ENCODE measurements around the gene HMG20B.

DNA sequence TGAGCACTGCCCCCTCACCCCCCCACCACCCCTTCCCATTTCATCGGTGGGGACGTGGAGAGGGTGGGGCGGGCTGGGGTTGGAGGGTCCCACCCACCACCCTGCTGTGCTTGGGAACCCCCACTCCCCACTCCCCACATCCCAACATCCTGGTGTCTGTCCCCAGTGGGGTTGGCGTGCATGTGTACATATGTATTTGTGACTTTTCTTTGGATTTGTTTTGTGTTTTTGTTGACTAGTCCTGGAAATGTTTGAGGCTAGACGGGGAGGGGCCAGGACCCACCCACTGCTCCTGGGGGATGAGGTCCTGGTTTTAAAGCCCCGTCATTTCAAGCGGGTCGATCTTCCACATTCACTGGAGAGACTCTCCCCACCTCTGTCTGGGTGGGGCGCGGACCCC is 36.8 kb upstream of the HMG20B start:
- TF ChIP-seq, protein P1, sequence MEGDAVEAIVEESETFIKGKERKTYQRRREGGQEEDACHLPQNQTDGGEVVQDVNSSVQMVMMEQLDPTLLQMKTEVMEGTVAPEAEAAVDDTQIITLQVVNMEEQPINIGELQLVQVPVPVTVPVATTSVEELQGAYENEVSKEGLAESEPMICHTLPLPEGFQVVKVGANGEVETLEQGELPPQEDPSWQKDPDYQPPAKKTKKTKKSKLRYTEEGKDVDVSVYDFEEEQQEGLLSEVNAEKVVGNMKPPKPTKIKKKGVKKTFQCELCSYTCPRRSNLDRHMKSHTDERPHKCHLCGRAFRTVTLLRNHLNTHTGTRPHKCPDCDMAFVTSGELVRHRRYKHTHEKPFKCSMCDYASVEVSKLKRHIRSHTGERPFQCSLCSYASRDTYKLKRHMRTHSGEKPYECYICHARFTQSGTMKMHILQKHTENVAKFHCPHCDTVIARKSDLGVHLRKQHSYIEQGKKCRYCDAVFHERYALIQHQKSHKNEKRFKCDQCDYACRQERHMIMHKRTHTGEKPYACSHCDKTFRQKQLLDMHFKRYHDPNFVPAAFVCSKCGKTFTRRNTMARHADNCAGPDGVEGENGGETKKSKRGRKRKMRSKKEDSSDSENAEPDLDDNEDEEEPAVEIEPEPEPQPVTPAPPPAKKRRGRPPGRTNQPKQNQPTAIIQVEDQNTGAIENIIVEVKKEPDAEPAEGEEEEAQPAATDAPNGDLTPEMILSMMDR (conservative IDR thresholded peaks at IDR 0.05): no peak
- no peak for TF ChIP-seq EZH2 (IDR thresholded peaks at IDR 0.05; ENCODE audit: low read depth)

Data from PC-9 (cell line).